ENCODE measurements around the gene PEMT.

The PEMT gene

GRCh38 chr17:17462048-17462824 lies 129.3 kb downstream of the PEMT start:
- no peak overlapping the region for H3K4me3 ChIP-seq (ENCODE audit: low read depth, low read length)
- TF ChIP-seq CTCF (conservative IDR thresholded peaks at IDR 0.05; ENCODE audit: low read depth, low read length), result no peak
- DNase-seq (ENCODE audit: low read depth), result no peak

- no peak for DNase-seq (ENCODE audit: low read depth)
- no peak overlapping the region for H3K4me3 ChIP-seq (ENCODE audit: low read depth, low read length)
- TF ChIP-seq CTCF (conservative IDR thresholded peaks at IDR 0.05; ENCODE audit: low read depth, low read length), result no peak
Measured at GRCh38 chr17:17460038-17460437, 131.5 kb downstream of the PEMT start.

GRCh38 chr17:17457680-17458079 lies 133.8 kb downstream of the PEMT start:
- no peak for DNase-seq (ENCODE audit: low read depth)
- H3K4me3 ChIP-seq (ENCODE audit: low read depth, low read length), result no peak overlapping the region

GRCh38 chr17:17456251-17456650 lies 135.3 kb downstream of the PEMT start:
- no peak for DNase-seq (ENCODE audit: low read depth)
- no peak for TF ChIP-seq CTCF (conservative IDR thresholded peaks at IDR 0.05; ENCODE audit: low read depth, low read length)
- H3K4me3 ChIP-seq (ENCODE audit: low read depth, low read length), result no peak overlapping the region

More at GRCh38 chr17:17457680-17458079, 133.8 kb downstream of the PEMT start:
- no peak for TF ChIP-seq CTCF (conservative IDR thresholded peaks at IDR 0.05; ENCODE audit: low read depth, low read length)
